Measurements from ENCODE around the gene LRCOL1.

The LRCOL1 gene

GRCh38 chr12:132566516-132567131, 43.8 kb downstream of the LRCOL1 start:
- Histone ChIP-seq H2BK5ac (ENCODE audit: low read length) (no peak overlapping the region), H3K4me1 (ENCODE audit: control insufficient read depth in 2 of 2, insufficient read depth in 1 of 2, low read depth in 1 of 2, low read length in 2 of 2) (peaks cover 1 to 5% of the 10 kb centered on the region in 2 donors), H2AFZ (ENCODE audit: low read length) (no peak overlapping the region), H3K27ac (replicated peaks; ENCODE audit: low read length) (no peak overlapping the region), H3K9me3 (replicated peaks in 1 of 2; ENCODE audit: control insufficient read depth in 2 of 2, insufficient read depth in 1 of 2, low read depth in 1 of 2, low read length in 2 of 2) (peaks cover 0 to 3% of the 10 kb centered on the region in 2 donors), H3K4ac (ENCODE audit: low read length) (no peak overlapping the region), H3K79me1 (ENCODE audit: low read depth, low read length) (peaks cover 40% of the 10 kb centered on the region), H2BK120ac (ENCODE audit: low read depth, low read length) (no peak overlapping the region), H3K23ac (ENCODE audit: low read depth, low read length, poor library complexity) (no peak overlapping the region), H4K8ac (ENCODE audit: low read depth, low read length) (no peak overlapping the region), H3K27me3 (ENCODE audit: control insufficient read depth in 3 of 3, insufficient read depth in 3 of 3, low read depth in 1 of 3, low read length in 3 of 3) (peaks cover 0 to 3% (median 0%) of the 10 kb centered on the region in 3 experiments), H2BK12ac (ENCODE audit: low read length) (peak overlapping the region; percentile 41), H3K9ac (ENCODE audit: low read depth, low read length, poor library complexity) (peak overlapping the region; percentile 74), H3K18ac (ENCODE audit: low read length) (no peak overlapping the region), H3K36me3 (replicated peaks in 1 of 2; ENCODE audit: control insufficient read depth in 2 of 2, insufficient read depth in 2 of 2, low read length in 2 of 2) (peaks cover 14 to 58% of the 10 kb centered on the region in 2 donors), H3K4me2 (ENCODE audit: insufficient read depth, low read length, poor library complexity, severe bottlenecking) (no peak overlapping the region), H2AK5ac (ENCODE audit: low read depth, low read length) (no peak overlapping the region), H4K91ac (ENCODE audit: low read depth, low read length, poor library complexity) (no peak overlapping the region), H2BK15ac (ENCODE audit: low read length) (no peak overlapping the region), H3K4me3 (ENCODE audit: low read length in 2 of 2) (no peak overlapping the region), H3K14ac (ENCODE audit: low read length) (no peak overlapping the region)
- WGBS, 2 donors (ENCODE audit: extremely low coverage in 2 of 2, insufficient read length in 2 of 2, insufficient replicate concordance in 1 of 2): no CpG with 5 or more reads among the region's 25 CpGs
- no peak for DNase-seq (ENCODE audit: low spot score)

DNA sequence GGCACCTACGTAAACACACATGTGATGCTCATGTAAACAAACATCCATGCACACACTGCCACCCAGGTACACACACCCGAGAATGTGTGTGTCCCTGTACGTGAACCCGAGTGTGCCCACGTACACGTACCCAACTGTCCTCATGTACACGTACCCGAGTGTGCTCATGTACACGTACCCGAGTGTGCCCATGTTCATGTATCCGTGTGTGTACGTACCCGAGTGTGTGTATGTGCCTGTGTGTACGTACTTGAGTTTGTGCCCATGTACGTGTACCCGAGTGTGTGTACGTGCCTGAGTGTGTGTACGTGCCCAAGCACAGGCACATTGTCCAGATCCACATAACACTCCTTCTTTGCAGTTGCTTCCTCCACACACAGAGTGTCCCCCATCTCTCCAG, 45.0 kb downstream of the LRCOL1 start:
- peak overlapping the region; percentile 57 for H3K14ac ChIP-seq (ENCODE audit: low read length)
- no peak overlapping the region for H3K4me2 ChIP-seq (ENCODE audit: insufficient read depth, low read length, poor library complexity, severe bottlenecking)
- H3K4me1 ChIP-seq (ENCODE audit: control insufficient read depth in 2 of 2, insufficient read depth in 1 of 2, low read depth in 1 of 2, low read length in 2 of 2): peaks cover 5 to 8% of the 10 kb centered on the region in 2 donors
- no peak overlapping the region for H2BK15ac ChIP-seq (ENCODE audit: low read length)
- DNase-seq (ENCODE audit: low spot score): no peak
- H3K23ac ChIP-seq (ENCODE audit: low read depth, low read length, poor library complexity): peak overlapping the region; percentile 92
- no CpG with 5 or more reads among the region's 18 CpGs for WGBS, 2 donors (ENCODE audit: extremely low coverage in 2 of 2, insufficient read length in 2 of 2, insufficient replicate concordance in 1 of 2)
- H3K27me3 ChIP-seq (ENCODE audit: control insufficient read depth in 3 of 3, insufficient read depth in 3 of 3, low read depth in 1 of 3, low read length in 3 of 3): peaks cover 0 to 3% (median 0%) of the 10 kb centered on the region in 3 experiments
- H2BK12ac ChIP-seq (ENCODE audit: low read length): no peak overlapping the region
- H2AFZ ChIP-seq (ENCODE audit: low read length): no peak overlapping the region
- peak overlapping the region; percentile 23 for H2AK5ac ChIP-seq (ENCODE audit: low read depth, low read length)
- H3K9ac ChIP-seq (ENCODE audit: low read depth, low read length, poor library complexity): peak overlapping the region; percentile 24
- H2BK5ac ChIP-seq (ENCODE audit: low read length): no peak overlapping the region
- peak overlapping the region in 1 of 2 donors; percentile 53 for H3K4me3 ChIP-seq (ENCODE audit: low read length in 2 of 2)
- H2BK120ac ChIP-seq (ENCODE audit: low read depth, low read length): no peak overlapping the region
- no peak overlapping the region for H3K27ac ChIP-seq (replicated peaks; ENCODE audit: low read length)
- no peak overlapping the region for H3K4ac ChIP-seq (ENCODE audit: low read length)
- H3K18ac ChIP-seq (ENCODE audit: low read length): no peak overlapping the region
- H3K36me3 ChIP-seq (replicated peaks in 1 of 2; ENCODE audit: control insufficient read depth in 2 of 2, insufficient read depth in 2 of 2, low read length in 2 of 2): peaks cover 12 to 48% of the 10 kb centered on the region in 2 donors
- peak overlapping the region; percentile 74 for H4K91ac ChIP-seq (ENCODE audit: low read depth, low read length, poor library complexity)
- peaks cover 0 to 3% of the 10 kb centered on the region in 2 donors for H3K9me3 ChIP-seq (replicated peaks in 1 of 2; ENCODE audit: control insufficient read depth in 2 of 2, insufficient read depth in 1 of 2, low read depth in 1 of 2, low read length in 2 of 2)
- H4K8ac ChIP-seq (ENCODE audit: low read depth, low read length): no peak overlapping the region
- peaks cover 50% of the 10 kb centered on the region for H3K79me1 ChIP-seq (ENCODE audit: low read depth, low read length)

- H2BK12ac ChIP-seq (ENCODE audit: low read length): no peak overlapping the region
- peak overlapping the region; percentile 80 for H3K23ac ChIP-seq (ENCODE audit: low read depth, low read length, poor library complexity)
- peak overlapping the region; percentile 44 for H3K9ac ChIP-seq (ENCODE audit: low read depth, low read length, poor library complexity)
- no peak overlapping the region for H3K4ac ChIP-seq (ENCODE audit: low read length)
- H3K18ac ChIP-seq (ENCODE audit: low read length): no peak overlapping the region
- DNase-seq (ENCODE audit: low spot score): no peak
- H2BK120ac ChIP-seq (ENCODE audit: low read depth, low read length): no peak overlapping the region
- no peak overlapping the region for H3K4me2 ChIP-seq (ENCODE audit: insufficient read depth, low read length, poor library complexity, severe bottlenecking)
- peaks cover 0 to 3% (median 0%) of the 10 kb centered on the region in 3 experiments for H3K27me3 ChIP-seq (ENCODE audit: control insufficient read depth in 3 of 3, insufficient read depth in 3 of 3, low read depth in 1 of 3, low read length in 3 of 3)
- no peak overlapping the region for H2AFZ ChIP-seq (ENCODE audit: low read length)
- H4K91ac ChIP-seq (ENCODE audit: low read depth, low read length, poor library complexity): no peak overlapping the region
- no peak overlapping the region for H3K27ac ChIP-seq (replicated peaks; ENCODE audit: low read length)
- H3K4me1 ChIP-seq (ENCODE audit: control insufficient read depth in 2 of 2, insufficient read depth in 1 of 2, low read depth in 1 of 2, low read length in 2 of 2): peaks cover 5 to 12% of the 10 kb centered on the region in 2 donors
- H3K14ac ChIP-seq (ENCODE audit: low read length): no peak overlapping the region
- H3K9me3 ChIP-seq (replicated peaks in 1 of 2; ENCODE audit: control insufficient read depth in 2 of 2, insufficient read depth in 1 of 2, low read depth in 1 of 2, low read length in 2 of 2): peaks cover 0 to 3% of the 10 kb centered on the region in 2 donors
- no CpG with 5 or more reads among the region's 20 CpGs for WGBS, 2 donors (ENCODE audit: extremely low coverage in 2 of 2, insufficient read length in 2 of 2, insufficient replicate concordance in 1 of 2)
- peak overlapping the region; percentile 53 for H2BK5ac ChIP-seq (ENCODE audit: low read length)
- H3K36me3 ChIP-seq (replicated peaks in 1 of 2; ENCODE audit: control insufficient read depth in 2 of 2, insufficient read depth in 2 of 2, low read length in 2 of 2): peaks cover 12 to 43% of the 10 kb centered on the region in 2 donors
- H2BK15ac ChIP-seq (ENCODE audit: low read length): no peak overlapping the region
- peaks cover 46% of the 10 kb centered on the region for H3K79me1 ChIP-seq (ENCODE audit: low read depth, low read length)
- no peak overlapping the region for H3K4me3 ChIP-seq (ENCODE audit: low read length in 2 of 2)
- no peak overlapping the region for H2AK5ac ChIP-seq (ENCODE audit: low read depth, low read length)
- H4K8ac ChIP-seq (ENCODE audit: low read depth, low read length): no peak overlapping the region
Observed at GRCh38 chr12:132563911-132564310, 46.5 kb downstream of the LRCOL1 start.

DNA sequence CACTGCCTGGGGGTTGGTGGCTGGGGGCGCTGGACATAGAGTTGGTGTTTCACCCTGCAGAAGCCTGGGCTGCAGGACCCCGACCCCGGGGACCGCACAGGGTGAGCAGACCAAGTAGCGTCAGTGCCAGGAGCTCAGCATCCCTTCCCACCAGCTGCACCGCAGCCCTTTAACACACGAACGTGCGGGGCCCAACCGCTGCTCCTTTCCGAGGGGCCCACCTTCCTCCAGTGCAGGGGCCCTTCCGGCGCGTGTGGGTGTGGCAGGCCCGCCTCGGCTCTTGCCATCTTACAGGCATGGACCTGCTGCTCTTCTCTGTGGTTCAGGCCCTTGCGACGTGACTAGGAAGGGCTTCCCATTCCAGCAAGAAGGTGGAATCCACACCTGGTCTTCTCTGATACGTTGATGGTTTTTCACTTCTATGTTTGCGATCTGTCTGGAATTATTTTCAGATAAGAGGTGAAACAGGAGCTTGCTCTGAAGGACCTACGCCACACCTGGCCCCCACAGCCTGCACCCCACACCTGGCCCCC, 47.8 kb downstream of the LRCOL1 start:
- H3K36me3 ChIP-seq (replicated peaks in 1 of 2; ENCODE audit: control insufficient read depth in 2 of 2, insufficient read depth in 2 of 2, low read length in 2 of 2): peaks cover 10 to 30% of the 10 kb centered on the region in 2 donors
- H3K18ac ChIP-seq (ENCODE audit: low read length): no peak overlapping the region
- H3K4ac ChIP-seq (ENCODE audit: low read length): no peak overlapping the region
- H2BK5ac ChIP-seq (ENCODE audit: low read length): no peak overlapping the region
- no peak overlapping the region for H4K8ac ChIP-seq (ENCODE audit: low read depth, low read length)
- H3K23ac ChIP-seq (ENCODE audit: low read depth, low read length, poor library complexity): peak overlapping the region; percentile 31
- H3K4me3 ChIP-seq (ENCODE audit: low read length in 2 of 2): no peak overlapping the region
- no peak overlapping the region for H2BK15ac ChIP-seq (ENCODE audit: low read length)
- H3K27ac ChIP-seq (replicated peaks; ENCODE audit: low read length): no peak overlapping the region
- peak overlapping the region; percentile 21 for H3K14ac ChIP-seq (ENCODE audit: low read length)
- no peak overlapping the region for H2AFZ ChIP-seq (ENCODE audit: low read length)
- peaks cover 13 to 14% of the 10 kb centered on the region in 2 donors for H3K4me1 ChIP-seq (ENCODE audit: control insufficient read depth in 2 of 2, insufficient read depth in 1 of 2, low read depth in 1 of 2, low read length in 2 of 2)
- H3K27me3 ChIP-seq (ENCODE audit: control insufficient read depth in 3 of 3, insufficient read depth in 3 of 3, low read depth in 1 of 3, low read length in 3 of 3): peaks cover 0 to 3% (median 0%) of the 10 kb centered on the region in 3 experiments
- DNase-seq (ENCODE audit: low spot score): no peak
- H3K9ac ChIP-seq (ENCODE audit: low read depth, low read length, poor library complexity): no peak overlapping the region
- H2BK120ac ChIP-seq (ENCODE audit: low read depth, low read length): no peak overlapping the region
- peaks cover 43% of the 10 kb centered on the region for H3K79me1 ChIP-seq (ENCODE audit: low read depth, low read length)
- H3K4me2 ChIP-seq (ENCODE audit: insufficient read depth, low read length, poor library complexity, severe bottlenecking): no peak overlapping the region
- WGBS, 2 donors (ENCODE audit: extremely low coverage in 2 of 2, insufficient read length in 2 of 2, insufficient replicate concordance in 1 of 2): no CpG with 5 or more reads among the region's 21 CpGs
- H3K9me3 ChIP-seq (replicated peaks in 1 of 2; ENCODE audit: control insufficient read depth in 2 of 2, insufficient read depth in 1 of 2, low read depth in 1 of 2, low read length in 2 of 2): peaks cover 0 to 3% of the 10 kb centered on the region in 2 donors
- no peak overlapping the region for H4K91ac ChIP-seq (ENCODE audit: low read depth, low read length, poor library complexity)
- no peak overlapping the region for H2AK5ac ChIP-seq (ENCODE audit: low read depth, low read length)
- no peak overlapping the region for H2BK12ac ChIP-seq (ENCODE audit: low read length)
